Heart left ventricle (tissue), 13 donors: Measurements from ENCODE around the gene SEC14L2.

Source experiments
- POLR2A ChIP-seq, 2 donors: fragments of 450-650 bp; IDR thresholded peaks; one replicate each; pipeline ENCODE4 v1.6.1; 2017; ENCODE audit warnings: antibody characterized with exemption in 2 of 2, mild to moderate bottlenecking in 2 of 2, moderate library complexity in 2 of 2
- TF ChIP-seq, protein P1 (sequence below), 12 donors: fragments of 200-600 bp; sonication (generic) in 4 of 12; IDR thresholded peaks; one replicate each; pipeline versions ENCODE4 v1.5.0 to v1.8.0; 2018 to 2022; ENCODE audit warnings: antibody characterized with exemption in 12 of 12, mild to moderate bottlenecking in 5 of 12
- donor health status: ischemic (EF 13 %, LVEDD 7.1; RV severe dilation, severe dysfunction).
- donor health status: DM: no; HTN: yes; CAD: no.
- donor health status: DM: no; HTN: no; CAD: no.
- donor health status: ischemic (EF 25% LVEDD 6.9; RV normal size, moderate dysfunction).
- donor health status: ischemic (EF 25% LVEDD 5.7; RV mildly dilated, moderate dysfunction).
- donor health status: ischemic (EF 35%, LVEDD 5.7; RV mildly dilated, moderate dysfunction).
- donor health status: nonischemic (EF 11% LVEDD 7.7; RV severe dilation, severe dysfunction).
- donor health status: DM: yes; HTN: yes; CAD: no.
- donor health status: PGD.
- donor health status: ischemic (EF 29% LVEDD 5.4; RV normal size, mild dysfunction).
- donor health status: nonischemic (EF 23%, LVEDD 6.1; RV moderate dilation, normal function).

GRCh38 chr22:30373331-30374325, 23.2 kb upstream of the SEC14L2 start:
- TF ChIP-seq, protein P1, sequence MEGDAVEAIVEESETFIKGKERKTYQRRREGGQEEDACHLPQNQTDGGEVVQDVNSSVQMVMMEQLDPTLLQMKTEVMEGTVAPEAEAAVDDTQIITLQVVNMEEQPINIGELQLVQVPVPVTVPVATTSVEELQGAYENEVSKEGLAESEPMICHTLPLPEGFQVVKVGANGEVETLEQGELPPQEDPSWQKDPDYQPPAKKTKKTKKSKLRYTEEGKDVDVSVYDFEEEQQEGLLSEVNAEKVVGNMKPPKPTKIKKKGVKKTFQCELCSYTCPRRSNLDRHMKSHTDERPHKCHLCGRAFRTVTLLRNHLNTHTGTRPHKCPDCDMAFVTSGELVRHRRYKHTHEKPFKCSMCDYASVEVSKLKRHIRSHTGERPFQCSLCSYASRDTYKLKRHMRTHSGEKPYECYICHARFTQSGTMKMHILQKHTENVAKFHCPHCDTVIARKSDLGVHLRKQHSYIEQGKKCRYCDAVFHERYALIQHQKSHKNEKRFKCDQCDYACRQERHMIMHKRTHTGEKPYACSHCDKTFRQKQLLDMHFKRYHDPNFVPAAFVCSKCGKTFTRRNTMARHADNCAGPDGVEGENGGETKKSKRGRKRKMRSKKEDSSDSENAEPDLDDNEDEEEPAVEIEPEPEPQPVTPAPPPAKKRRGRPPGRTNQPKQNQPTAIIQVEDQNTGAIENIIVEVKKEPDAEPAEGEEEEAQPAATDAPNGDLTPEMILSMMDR (IDR thresholded peaks at IDR 0.05) = no peak
- no peak for TF ChIP-seq POLR2A (IDR thresholded peaks at IDR 0.05)
